HG02852 (cell line): ENCODE data around the gene JAK1.
"Not testable (repeated sequence)": the region's sequence is repeated elsewhere in the genome, so short reads cannot be mapped to it uniquely, and the experiment has no call there.

Experiments used
- ATAC-seq: cut with Tn5 transposase; IDR thresholded peaks from one replicate; pipeline ENCODE4 v1.9.1; 2021; ENCODE audit warnings: mild to moderate bottlenecking, moderate library complexity; ENCODE audit not compliant: unreplicated experiment

Gene JAK1

DNA sequence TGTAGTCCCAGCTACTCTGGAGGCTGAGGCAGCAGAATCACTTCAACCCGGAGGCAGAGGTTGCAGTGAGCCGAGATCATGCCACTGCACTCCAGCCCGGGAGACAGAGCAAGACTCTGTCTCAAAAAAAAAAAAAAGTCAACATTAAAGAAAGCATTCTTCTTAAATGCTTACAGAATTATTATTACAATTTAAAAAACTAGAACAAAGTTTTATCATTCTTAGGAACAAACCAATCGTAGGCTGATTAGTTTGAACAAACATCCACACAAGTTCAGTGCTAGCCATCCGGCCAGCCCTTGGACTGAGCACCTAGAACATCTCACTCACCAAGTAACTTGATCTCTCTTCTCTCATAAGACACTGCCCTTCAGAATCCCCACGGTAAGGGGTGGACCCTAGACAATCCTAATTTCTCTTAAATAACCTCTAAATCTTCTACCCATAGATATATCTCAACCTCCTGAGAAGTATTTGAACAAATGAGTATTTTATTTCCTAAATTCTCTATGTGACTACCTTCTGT is 16.0 kb downstream of the JAK1 start:
- ATAC-seq: no peak

- ATAC-seq: no peak
Measured at GRCh38 chr1:64948905-64949833, 17.2 kb downstream of the JAK1 start.

- no peak for ATAC-seq
Measured at GRCh38 chr1:64948216-64948615, 18.1 kb downstream of the JAK1 start.

GRCh38 chr1:64946916-64947315 is 19.4 kb downstream of the JAK1 start:
- no peak for ATAC-seq

DNA sequence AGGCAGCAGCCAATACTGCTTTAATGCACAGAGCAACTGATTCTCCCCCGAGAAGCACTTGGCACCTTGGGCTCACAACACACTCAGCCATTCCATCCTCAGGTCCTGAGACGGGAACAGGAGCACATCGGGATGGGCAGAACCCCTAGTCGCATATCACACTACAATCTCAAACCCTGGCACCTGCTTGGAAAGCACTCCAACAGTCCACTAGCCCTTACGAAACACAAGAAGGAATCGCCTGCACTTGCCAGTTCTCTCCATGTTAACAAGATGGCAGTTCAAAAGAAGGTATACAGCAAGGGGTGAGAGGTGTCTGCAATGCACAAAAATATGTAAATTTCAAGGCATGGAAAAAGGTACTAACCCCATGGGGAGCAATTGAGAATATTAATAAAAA is 21.4 kb downstream of the JAK1 start:
- ATAC-seq: no peak

- ATAC-seq: no peak
Measured at GRCh38 chr1:64942675-64943074, 23.7 kb downstream of the JAK1 start.

- ATAC-seq: no peak
Measured at GRCh38 chr1:64942118-64942517, 24.2 kb downstream of the JAK1 start.

DNA sequence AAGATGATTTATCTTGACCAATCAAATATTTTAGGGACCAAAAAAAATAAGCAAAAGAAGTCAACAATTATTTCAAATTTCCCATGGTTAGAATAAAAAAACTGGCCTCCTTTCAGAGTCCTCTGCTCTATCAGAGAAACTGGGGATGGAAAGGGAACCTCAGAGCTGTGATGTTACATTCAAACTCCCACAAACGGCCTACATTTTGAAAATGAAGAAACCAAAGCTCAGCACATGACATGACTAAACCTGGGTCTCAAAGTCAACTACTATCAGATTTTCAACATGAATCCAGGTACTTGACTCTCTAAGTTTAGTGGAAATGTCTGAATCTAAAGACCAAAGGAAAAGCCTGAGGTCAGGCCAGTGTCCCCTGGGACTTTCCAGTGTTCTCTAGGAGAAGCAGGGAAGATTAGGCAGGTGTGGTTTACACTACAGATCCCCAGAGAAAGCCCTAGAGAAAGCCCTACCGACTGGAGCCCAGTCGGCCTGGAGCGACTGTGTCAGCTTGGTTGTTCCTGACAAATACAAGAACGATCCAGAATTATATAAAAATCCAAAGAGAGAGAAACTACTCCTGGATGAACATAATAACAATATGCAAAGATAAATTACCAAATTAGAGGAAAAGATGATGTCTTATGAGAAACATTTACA is 24.8 kb downstream of the JAK1 start:
- no peak for ATAC-seq

GRCh38 chr1:64940025-64940424 is 26.3 kb downstream of the JAK1 start:
- no peak for ATAC-seq

DNA sequence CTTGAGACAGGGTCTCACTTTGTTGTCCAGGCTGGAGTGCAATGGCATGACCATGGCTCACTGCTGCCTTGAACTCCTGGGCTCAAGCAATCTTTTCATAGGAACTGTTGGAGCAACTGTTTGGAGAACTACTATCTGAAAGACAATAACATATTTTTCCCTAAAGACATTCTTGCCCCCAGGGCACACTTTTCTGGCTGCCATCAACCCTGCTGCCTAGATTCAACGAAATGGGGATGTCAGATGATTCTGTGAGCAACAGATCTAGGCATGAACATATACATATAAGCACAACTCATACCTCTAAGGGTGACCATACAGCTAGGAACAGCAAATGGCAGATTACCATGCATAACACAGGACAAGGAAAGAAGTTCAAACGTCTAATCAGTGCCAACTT is 27.4 kb downstream of the JAK1 start:
- ATAC-seq: no peak

DNA sequence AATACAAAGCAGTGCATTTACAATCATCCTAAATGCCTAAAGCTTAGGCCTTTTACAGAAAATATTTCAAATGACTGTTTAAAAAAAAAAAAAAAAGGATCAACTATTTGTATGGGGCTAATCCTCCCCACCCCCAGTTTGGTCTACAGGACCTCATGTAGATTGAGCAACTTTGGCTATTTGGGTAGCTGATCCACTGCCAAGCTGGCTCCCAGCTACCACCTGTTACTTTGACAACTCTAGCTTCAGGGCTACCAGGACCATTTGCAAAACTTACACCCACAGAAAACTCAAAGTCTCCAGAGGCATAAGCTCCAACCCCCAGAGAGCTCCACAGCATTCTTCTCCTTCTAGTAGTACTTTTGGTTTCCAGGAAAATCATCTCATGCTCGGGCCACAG is 29.4 kb downstream of the JAK1 start:
- ATAC-seq: no peak

- ATAC-seq: no peak
Measured at GRCh38 chr1:64935551-64936155, 30.7 kb downstream of the JAK1 start.

DNA sequence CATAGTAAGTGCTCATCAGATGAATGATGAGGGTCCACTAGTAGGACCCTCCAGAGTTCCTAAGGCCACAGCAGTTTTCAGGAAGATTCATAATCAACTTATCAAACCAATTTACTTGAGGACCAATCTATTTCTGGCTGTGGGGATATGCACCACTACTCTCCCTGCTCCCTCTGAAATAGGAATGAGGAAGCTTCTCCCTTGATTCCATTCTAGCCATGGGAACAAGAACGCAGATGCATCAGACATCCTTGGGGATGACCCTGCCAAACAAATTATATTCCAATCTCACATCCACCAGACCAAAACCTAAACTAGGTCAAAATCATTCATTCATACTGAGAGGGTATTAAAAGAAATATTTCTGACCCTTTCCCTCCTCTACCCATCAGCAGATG is 31.5 kb downstream of the JAK1 start:
- ATAC-seq: no peak

GRCh38 chr1:64934115-64934877 is 32.1 kb downstream of the JAK1 start:
- no peak for ATAC-seq

DNA sequence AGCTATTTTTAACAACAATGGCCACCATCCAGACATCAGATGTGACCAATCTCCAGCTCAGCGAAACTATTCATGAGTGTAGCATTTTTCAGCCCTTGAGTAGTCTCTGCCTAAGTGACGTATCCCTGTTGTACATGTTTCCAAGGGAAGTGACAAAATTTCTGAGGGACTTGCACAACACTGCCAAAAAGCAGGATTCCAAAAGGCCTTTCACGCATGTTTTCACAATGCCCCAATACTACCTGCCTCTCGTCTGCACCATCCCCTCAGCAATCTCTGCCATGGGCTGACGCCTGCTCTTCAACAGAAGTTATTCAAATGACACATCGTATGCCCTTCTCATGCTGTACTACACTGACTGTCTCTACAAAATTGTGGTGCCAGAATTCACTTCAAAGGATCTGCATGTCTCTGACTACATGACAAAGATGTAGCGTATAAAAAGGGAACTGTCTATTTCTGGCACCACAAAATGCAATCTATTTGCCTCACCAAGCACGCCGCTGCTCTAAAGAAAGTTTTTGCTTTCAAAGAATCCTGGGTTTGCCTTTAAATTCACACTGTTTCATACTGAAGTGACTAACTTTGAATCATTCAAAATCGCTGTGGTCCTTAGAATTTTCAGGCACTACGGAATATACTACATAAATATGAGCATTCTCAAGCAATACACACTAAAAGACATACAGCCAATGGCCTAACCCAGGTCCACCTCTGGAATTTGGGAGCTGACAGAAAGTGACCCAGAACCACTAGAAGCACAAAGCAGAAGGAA is 32.9 kb downstream of the JAK1 start:
- peak; percentile 60 for ATAC-seq

GRCh38 chr1:64932962-64933295 is 33.4 kb downstream of the JAK1 start:
- ATAC-seq: no peak

DNA sequence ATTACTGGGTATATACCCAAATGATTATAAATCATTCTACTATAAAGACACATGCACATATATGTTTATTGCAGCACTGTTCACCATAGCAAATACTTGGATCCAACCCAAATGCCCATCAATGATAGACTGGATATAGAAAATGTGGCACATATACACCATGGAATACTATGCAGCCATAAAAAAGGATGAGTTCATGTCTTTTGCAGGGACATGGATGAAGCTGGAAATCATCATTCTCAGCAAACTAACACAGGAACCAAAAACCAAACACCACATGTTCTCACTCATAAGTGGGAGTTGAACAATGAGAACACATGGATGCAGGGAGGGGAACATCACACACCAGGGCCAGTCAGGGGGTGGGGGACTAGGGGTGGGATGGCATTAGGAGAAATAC is 35.7 kb downstream of the JAK1 start:
- not testable (repeated sequence) for ATAC-seq

DNA sequence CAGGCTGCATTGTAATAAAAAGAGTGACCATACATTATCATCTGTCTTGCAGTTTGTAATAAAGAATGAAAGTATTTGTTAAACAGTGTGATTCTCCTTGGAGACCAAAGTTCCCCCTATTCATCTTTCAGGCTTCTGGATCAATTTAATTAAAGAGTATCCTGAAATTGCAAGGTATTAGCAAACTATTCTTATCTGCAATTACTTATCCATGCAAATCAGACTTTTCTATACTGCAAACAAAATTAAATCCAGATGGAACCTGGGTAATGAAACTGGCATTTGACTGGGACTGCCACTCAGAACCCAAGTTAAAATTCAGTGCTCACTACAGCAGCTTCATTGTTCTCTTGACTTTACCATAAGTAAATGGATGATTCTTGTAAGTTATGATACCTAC is 37.1 kb downstream of the JAK1 start:
- ATAC-seq: no peak

GRCh38 chr1:64928325-64928724 is 38.0 kb downstream of the JAK1 start:
- ATAC-seq: no peak

GRCh38 chr1:64925594-64925993 is 40.8 kb downstream of the JAK1 start:
- ATAC-seq: no peak
